ENCODE measurements around the gene NAB2. TPM values are rescaled to one million over a fixed set of nuclear protein-coding genes. Genes with fewer than 3 reads are reported as not detected.
"Not testable (repeated sequence)": the region's sequence is repeated elsewhere in the genome, so short reads cannot be mapped to it uniquely, and the experiment has no call there.

Gene NAB2
- total RNA-seq, 1 experiment from 2014 or later = 16.4 TPM

- Histone ChIP-seq H3K4me1 (peaks cover 22% of the 10 kb centered on the region), H3K36me3 (ENCODE audit: control insufficient read depth, insufficient read depth, low read length) (peaks cover 5% of the 10 kb centered on the region; the same call in 1 of the 2 replicates), H3K4me3 (ENCODE audit: low read depth, low read length) (peak within 1 kb of the TSS; percentile 25), H3K9me3 (no peaks in the 10 kb centered on the region), H3K27me3 (replicated peaks; ENCODE audit: control insufficient read depth, insufficient read depth, low read length) (no peaks in the 10 kb centered on the region)
- peak within 1 kb of the TSS; percentile 27 for H3K27ac Mint-ChIP-seq (ENCODE audit: unreplicated experiment)
- DNase-seq = peak; percentile 49 to 57
- POLR2A ChIA-PET = interaction anchor here (0.8 kb wide), 1 partner anchor 32 kb away, joined by 12 read pairs; no protein-coding TSS in a partner anchor
- BruUV-seq (replicated peaks) = no TSS peak
- H3K36me3 Mint-ChIP-seq (ENCODE audit: insufficient read depth, unreplicated experiment) = no peaks in the 10 kb centered on the region
- H3K4me3 Mint-ChIP-seq (ENCODE audit: unreplicated experiment) = peak within 1 kb of the TSS; percentile 57
- TF ChIP-seq CTCF (IDR thresholded peaks at IDR 0.05; ENCODE audit: insufficient read depth in 1 of 2, low read depth in 1 of 2, low read length in 1 of 2, severe bottlenecking in 1 of 2, unreplicated experiment in 1 of 2) = no peak
- CTCF ChIA-PET = interaction anchor here (0.6 to 1.7 kb wide), 4 partner anchors 19 to 48 kb away, joined by 3 to 8 read pairs (median 4); no protein-coding TSS in a partner anchor
- intact Hi-C loops (cut with micrococcal nuclease; ENCODE audit: unreplicated experiment) = no loop called here
- no peaks in the 10 kb centered on the region for H3K27me3 Mint-ChIP-seq (ENCODE audit: insufficient read depth, unreplicated experiment)
- H3K4me1 Mint-ChIP-seq (ENCODE audit: low read depth, unreplicated experiment) = peaks cover 28% of the 10 kb centered on the region
- H3K9me3 Mint-ChIP-seq (ENCODE audit: unreplicated experiment) = no peaks in the 10 kb centered on the region
These were observed 39.0 kb upstream of the NAB2 start, which contains the start of gene MYO1A for GRCh38 chr12:57049890-57050289. Gene MYO1A (minus strand): TSS chr12:57050129. CDS start chr12:57048323, 1,806 bp downstream.

GRCh38 chr12:57051011-57051410 lies 37.9 kb upstream of the NAB2 start:
- H3K4me3 Mint-ChIP-seq (ENCODE audit: unreplicated experiment) = no peak overlapping the region
- no TSS peak for BruUV-seq (replicated peaks)
- CTCF ChIA-PET = interaction anchor here (0.6 to 1.6 kb wide), 3 partner anchors 12 to 77 kb away, joined by 3 to 8 read pairs (median 4); no protein-coding TSS in a partner anchor
- POLR2A ChIA-PET = no interaction called here
- Histone ChIP-seq H3K36me3 (ENCODE audit: control insufficient read depth, insufficient read depth, low read length) (peaks cover 5% of the 10 kb centered on the region; the same call in 1 of the 2 replicates), H3K9me3 (no peaks in the 10 kb centered on the region), H3K4me1 (peaks cover 22% of the 10 kb centered on the region), H3K4me3 (ENCODE audit: low read depth, low read length) (no peak overlapping the region), H3K27me3 (replicated peaks; ENCODE audit: control insufficient read depth, insufficient read depth, low read length) (no peaks in the 10 kb centered on the region)
- peaks cover 28% of the 10 kb centered on the region for H3K4me1 Mint-ChIP-seq (ENCODE audit: low read depth, unreplicated experiment)
- intact Hi-C loops (cut with micrococcal nuclease; ENCODE audit: unreplicated experiment) = no loop called here
- no peak overlapping the region for H3K27ac Mint-ChIP-seq (ENCODE audit: unreplicated experiment)
- H3K9me3 Mint-ChIP-seq (ENCODE audit: unreplicated experiment) = no peaks in the 10 kb centered on the region
- DNase-seq = no peak
- H3K27me3 Mint-ChIP-seq (ENCODE audit: insufficient read depth, unreplicated experiment) = no peaks in the 10 kb centered on the region
- no peaks in the 10 kb centered on the region for H3K36me3 Mint-ChIP-seq (ENCODE audit: insufficient read depth, unreplicated experiment)
- TF ChIP-seq CTCF (IDR thresholded peaks at IDR 0.05; ENCODE audit: insufficient read depth in 1 of 2, low read depth in 1 of 2, low read length in 1 of 2, severe bottlenecking in 1 of 2, unreplicated experiment in 1 of 2) = no peak

GRCh38 chr12:57053146-57053545 lies 35.8 kb upstream of the NAB2 start:
- H3K4me3 ChIP-seq (ENCODE audit: low read depth, low read length); H3K27me3 ChIP-seq (replicated peaks; ENCODE audit: control insufficient read depth, insufficient read depth, low read length); H3K27ac Mint-ChIP-seq (ENCODE audit: unreplicated experiment); H3K36me3 ChIP-seq (ENCODE audit: control insufficient read depth, insufficient read depth, low read length); H3K9me3 ChIP-seq; H3K9me3 Mint-ChIP-seq (ENCODE audit: unreplicated experiment); CTCF ChIA-PET; POLR2A ChIA-PET; BruUV-seq (replicated peaks); H3K27me3 Mint-ChIP-seq (ENCODE audit: insufficient read depth, unreplicated experiment); intact Hi-C loops (cut with micrococcal nuclease; ENCODE audit: unreplicated experiment); H3K4me3 Mint-ChIP-seq (ENCODE audit: unreplicated experiment); DNase-seq: not testable (repeated sequence)
- Mint-ChIP-seq H3K36me3 (ENCODE audit: insufficient read depth, unreplicated experiment) (peaks cover 11% of the 10 kb centered on the region), H3K4me1 (ENCODE audit: low read depth, unreplicated experiment) (peaks cover 28% of the 10 kb centered on the region)
- peaks cover 22% of the 10 kb centered on the region for H3K4me1 ChIP-seq

- DNase-seq; H3K4me3 ChIP-seq (ENCODE audit: low read depth, low read length); intact Hi-C loops (cut with micrococcal nuclease; ENCODE audit: unreplicated experiment); H3K27me3 Mint-ChIP-seq (ENCODE audit: insufficient read depth, unreplicated experiment); H3K4me3 Mint-ChIP-seq (ENCODE audit: unreplicated experiment); H3K36me3 ChIP-seq (ENCODE audit: control insufficient read depth, insufficient read depth, low read length); POLR2A ChIA-PET; H3K9me3 ChIP-seq; H3K9me3 Mint-ChIP-seq (ENCODE audit: unreplicated experiment); BruUV-seq (replicated peaks); CTCF ChIA-PET; H3K27ac Mint-ChIP-seq (ENCODE audit: unreplicated experiment); H3K27me3 ChIP-seq (replicated peaks; ENCODE audit: control insufficient read depth, insufficient read depth, low read length): not testable (repeated sequence)
- peaks cover 18% of the 10 kb centered on the region for H3K4me1 ChIP-seq
- H3K4me1 Mint-ChIP-seq (ENCODE audit: low read depth, unreplicated experiment) = peaks cover 22% of the 10 kb centered on the region
- H3K36me3 Mint-ChIP-seq (ENCODE audit: insufficient read depth, unreplicated experiment) = peaks cover 19% of the 10 kb centered on the region
These were observed 35.0 kb upstream of the NAB2 start for GRCh38 chr12:57053901-57054300.
